ENCODE measurements around the gene INPP5K. TPM values are rescaled to one million over a fixed set of nuclear protein-coding genes. Genes with fewer than 3 reads are reported as not detected.

Gene INPP5K
- total and polyA plus RNA-seq, 12 donors, result 26.8 to 45.5 (median 34.8) TPM

- DNase-seq (no peak), ATAC-seq (no peak)
- 85 to 87% methylated on average over 42 of the region's 42 CpGs for WGBS, 2 donors
- Histone ChIP-seq H3K27ac (no peak overlapping the region), H3K27me3 (no peaks in the 10 kb centered on the region), H3K9me3 (no peaks in the 10 kb centered on the region), H3K4me1 (peaks cover 0 to 28% (median 21%) of the 10 kb centered on the region in 9 donors), H3K36me3 (peaks cover 5 to 99% (median 65%) of the 10 kb centered on the region in 9 donors), H3K4me3 (no peak overlapping the region)
- intact Hi-C loops (cut with DNase I), result no loop called here
- TF ChIP-seq, protein P1, sequence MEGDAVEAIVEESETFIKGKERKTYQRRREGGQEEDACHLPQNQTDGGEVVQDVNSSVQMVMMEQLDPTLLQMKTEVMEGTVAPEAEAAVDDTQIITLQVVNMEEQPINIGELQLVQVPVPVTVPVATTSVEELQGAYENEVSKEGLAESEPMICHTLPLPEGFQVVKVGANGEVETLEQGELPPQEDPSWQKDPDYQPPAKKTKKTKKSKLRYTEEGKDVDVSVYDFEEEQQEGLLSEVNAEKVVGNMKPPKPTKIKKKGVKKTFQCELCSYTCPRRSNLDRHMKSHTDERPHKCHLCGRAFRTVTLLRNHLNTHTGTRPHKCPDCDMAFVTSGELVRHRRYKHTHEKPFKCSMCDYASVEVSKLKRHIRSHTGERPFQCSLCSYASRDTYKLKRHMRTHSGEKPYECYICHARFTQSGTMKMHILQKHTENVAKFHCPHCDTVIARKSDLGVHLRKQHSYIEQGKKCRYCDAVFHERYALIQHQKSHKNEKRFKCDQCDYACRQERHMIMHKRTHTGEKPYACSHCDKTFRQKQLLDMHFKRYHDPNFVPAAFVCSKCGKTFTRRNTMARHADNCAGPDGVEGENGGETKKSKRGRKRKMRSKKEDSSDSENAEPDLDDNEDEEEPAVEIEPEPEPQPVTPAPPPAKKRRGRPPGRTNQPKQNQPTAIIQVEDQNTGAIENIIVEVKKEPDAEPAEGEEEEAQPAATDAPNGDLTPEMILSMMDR (IDR thresholded peaks at IDR 0.05), result no peak
These were observed 44.2 kb downstream of the INPP5K start for GRCh38 chr17:1471911-1472821.

DNA sequence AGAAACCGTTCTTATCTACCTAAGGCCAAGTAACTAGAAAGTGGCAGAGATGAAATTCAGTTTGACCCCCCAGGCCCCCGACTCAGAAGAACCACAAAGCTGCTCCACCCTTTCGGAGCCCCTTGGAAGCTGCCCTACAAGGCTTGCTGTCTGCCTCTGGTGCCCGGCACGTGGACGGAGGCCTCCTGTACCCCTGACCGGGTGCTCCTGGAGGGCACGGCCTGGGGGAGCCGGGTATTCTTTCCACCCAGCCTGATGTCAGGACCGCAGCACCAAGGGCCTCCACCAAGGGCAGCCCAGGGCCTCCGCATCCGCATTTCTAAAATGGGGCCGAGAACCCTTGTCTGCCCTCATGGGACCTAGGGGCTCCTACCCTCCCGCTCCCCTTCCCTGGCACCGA, 44.9 kb downstream of the INPP5K start:
- DNase-seq (no peak), ATAC-seq (no peak)
- Histone ChIP-seq H3K27ac (no peak overlapping the region), H3K36me3 (peaks cover 5 to 99% (median 64%) of the 10 kb centered on the region in 9 donors), H3K4me1 (peaks cover 0 to 23% (median 17%) of the 10 kb centered on the region in 9 donors), H3K27me3 (no peaks in the 10 kb centered on the region), H3K4me3 (no peak overlapping the region), H3K9me3 (no peaks in the 10 kb centered on the region)
- intact Hi-C loops (cut with DNase I), result no loop called here
- TF ChIP-seq, protein P1 (IDR thresholded peaks at IDR 0.05), result no peak
- 91 to 94% methylated on average over 15 of the region's 15 CpGs for WGBS, 2 donors

DNA sequence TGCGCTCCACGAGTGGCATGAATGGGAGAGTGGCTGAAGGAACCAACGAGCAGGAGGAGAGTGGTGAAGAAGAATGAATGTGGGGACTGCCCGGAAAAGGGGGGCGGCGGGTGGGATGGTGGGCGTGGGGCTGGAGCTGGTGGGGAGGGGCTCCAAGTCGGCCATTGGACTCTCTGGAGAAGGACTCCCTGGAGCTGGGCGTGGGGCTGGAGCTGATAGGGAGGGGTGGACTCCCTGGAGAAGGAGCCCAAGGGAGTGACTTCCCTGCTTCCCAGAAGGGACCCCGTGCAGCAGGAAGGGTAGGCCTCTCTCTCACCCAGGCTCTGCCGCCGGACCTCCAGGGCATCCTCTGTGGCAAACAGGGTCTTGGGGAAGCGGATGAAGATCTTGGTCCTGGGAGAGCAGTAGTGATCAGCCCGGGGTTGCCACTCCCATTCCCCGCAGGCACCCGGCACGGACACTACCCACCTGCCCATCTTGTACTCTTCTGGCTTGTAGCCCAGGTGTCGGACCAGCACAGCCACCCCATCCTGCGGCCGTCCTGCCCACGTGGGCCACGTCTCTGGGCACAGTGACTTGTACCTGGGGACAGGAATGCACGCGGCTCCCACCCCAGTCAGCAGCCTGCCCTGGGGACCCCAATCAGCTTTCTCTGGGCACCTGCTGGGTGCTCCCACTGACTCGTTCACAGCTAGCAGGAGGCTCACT, 45.5 kb downstream of the INPP5K start:
- TF ChIP-seq, protein P1 (IDR thresholded peaks at IDR 0.05), result no peak
- Histone ChIP-seq H3K27ac (no peak overlapping the region), H3K4me3 (no peak overlapping the region), H3K36me3 (peaks cover 5 to 99% (median 69%) of the 10 kb centered on the region in 9 donors), H3K9me3 (no peaks in the 10 kb centered on the region), H3K27me3 (no peaks in the 10 kb centered on the region), H3K4me1 (peaks cover 0 to 17% (median 13%) of the 10 kb centered on the region in 9 donors)
- DNase-seq (no peak), ATAC-seq (peak in 1 of 8 donors; percentile 5)
- WGBS, 2 donors, result 82 to 83% methylated on average over 25 of the region's 25 CpGs
- intact Hi-C loops (cut with DNase I), result no loop called here

DNA sequence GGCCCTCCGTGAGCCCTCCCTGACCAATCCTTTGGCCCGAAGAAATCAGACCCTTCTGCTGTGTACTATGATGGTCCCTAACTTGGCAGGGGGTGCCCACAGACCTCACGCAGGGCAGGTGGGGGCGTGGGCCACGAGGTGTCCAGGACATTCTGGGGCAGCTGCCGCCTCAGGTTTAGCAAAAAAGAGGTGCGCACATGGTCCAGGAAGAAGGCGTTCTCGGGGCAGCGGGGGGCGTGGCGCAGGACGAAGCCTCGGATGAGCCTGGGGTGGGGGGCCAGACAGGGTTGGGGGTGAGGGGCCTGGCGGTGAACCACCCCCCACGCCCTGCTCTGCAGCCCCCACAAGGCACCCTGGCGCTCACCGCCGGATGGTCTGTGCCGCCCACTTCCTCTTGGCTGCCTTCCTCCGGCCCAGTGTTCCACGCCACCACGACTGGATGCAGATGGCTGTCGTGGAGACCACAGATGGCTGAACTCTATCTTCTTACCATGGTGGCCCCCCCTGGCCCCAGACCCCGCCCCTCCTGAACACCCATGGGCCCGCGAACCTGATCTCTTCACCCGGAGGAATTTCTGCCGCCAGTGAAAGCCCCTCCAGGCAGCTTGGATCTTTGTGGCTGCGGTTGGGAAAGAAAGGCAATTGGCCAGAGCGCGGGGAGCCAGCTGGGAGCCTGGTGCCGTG, 46.2 kb downstream of the INPP5K start:
- ATAC-seq, result no peak
- Histone ChIP-seq H3K4me3 (no peak overlapping the region), H3K27me3 (peaks cover 0 to 2% (median 0%) of the 10 kb centered on the region in 7 donors), H3K9me3 (no peaks in the 10 kb centered on the region), H3K27ac (no peak overlapping the region), H3K36me3 (peaks cover 5 to 99% (median 70%) of the 10 kb centered on the region in 9 donors), H3K4me1 (peaks cover 0 to 11% (median 6%) of the 10 kb centered on the region in 9 donors)
- WGBS, 2 donors, result 79 to 81% methylated on average over 32 to 33 of the region's 33 CpGs
- no peak for DNase-seq
- intact Hi-C loops (cut with DNase I), result no loop called here
- TF ChIP-seq, protein P1 (IDR thresholded peaks at IDR 0.05), result no peak
